GM12891 (cell line): ENCODE measurements around the gene LGR6.

Experiments used
- POLR2A ChIP-seq: IDR thresholded peaks from 2 replicates; pipeline ENCODE4 v1.6.1; 2011; ENCODE audit warnings: low read depth, low read length, control low read depth
- POLR2AphosphoS5 ChIP-seq: IDR thresholded peaks from 2 replicates; pipeline ENCODE4 v1.6.1; 2011; ENCODE audit warnings: low read depth, low read length, control low read depth
- SPI1 ChIP-seq: IDR thresholded peaks from 2 replicates; pipeline ENCODE4 v1.6.1; 2011; ENCODE audit warnings: low read depth, low read length, control low read depth
- TAF1 ChIP-seq: IDR thresholded peaks from 2 replicates; pipeline ENCODE4 v1.6.1; 2011; ENCODE audit warnings: low read depth, low read length, control low read depth

- TF ChIP-seq POLR2AphosphoS5: no peak
- TF ChIP-seq POLR2A: no peak
- no peak for TF ChIP-seq TAF1
- no peak for TF ChIP-seq SPI1
These were observed 168.1 kb downstream of the LGR6 start for GRCh38 chr1:202361701-202362100.
